Activated naive CD8-positive, alpha-beta T cell treated with anti-CD3 and anti-CD28 coated beads, Interleukin-2, amount 10 ng/mL, durations not matched to agents 7 days and 5 days (primary cell): ENCODE results near the gene PGD. TPM values are rescaled to one million over a fixed set of nuclear protein-coding genes. Genes with fewer than 3 reads are reported as not detected.
"Not testable (repeated sequence)": the region's sequence is repeated elsewhere in the genome, so short reads cannot be mapped to it uniquely, and the experiment has no call there.

Experiments used
- ATAC-seq: fragments of 150-1000 bp; cut with Tn5 transposase; one replicate; pipeline ENCODE4 v1.10.0; 2021; ENCODE audit warnings: low read depth, moderate library complexity
- POLR2A ChIA-PET: fragments of 350-600 bp; sonication (Branson Sonifier 250); formaldehyde crosslinking; loops from one replicate; lab custom pipeline; 2021; ENCODE audit warnings: antibody characterized with exemption; lab: Charles Lee
- DNase-seq: peaks from one replicate; pipeline ENCODE4 v3.0.0; 2021
- H3K27ac Mint-ChIP-seq: one replicate; pipeline ENCODE4 v1.8.0; 2022; ENCODE audit warnings: mild to moderate bottlenecking, mixed read lengths
- H3K27me3 Mint-ChIP-seq: one replicate; pipeline ENCODE4 v1.8.0; 2022; ENCODE audit warnings: mild to moderate bottlenecking, moderate library complexity, mixed read lengths
- H3K36me3 Mint-ChIP-seq: one replicate; pipeline ENCODE4 v1.8.0; 2021; ENCODE audit warnings: mild to moderate bottlenecking, mixed read lengths
- H3K4me1 Mint-ChIP-seq: one replicate; pipeline ENCODE4 v1.8.0; 2021; ENCODE audit warnings: mixed read lengths
- H3K4me3 Mint-ChIP-seq: one replicate; pipeline ENCODE4 v1.8.0; 2022; ENCODE audit warnings: mild to moderate bottlenecking, moderate library complexity, mixed read lengths
- H3K9me3 Mint-ChIP-seq: one replicate; pipeline ENCODE4 v1.8.0; 2021; ENCODE audit warnings: mixed read lengths
- total RNA-seq, 2 experiments: library from RNA; stranded (reverse); gene quantifications; one replicate each; pipeline ENCODE4 v1.2.3, GENCODE V29; 2021

PGD gene
- total RNA-seq, 2 experiments from 2014 or later = 67.1 to 67.3 TPM

- Mint-ChIP-seq H3K27ac (no peak overlapping the region), H3K4me1 (no peaks in the 10 kb centered on the region), H3K9me3 (no peaks in the 10 kb centered on the region), H3K27me3 (no peaks in the 10 kb centered on the region), H3K36me3 (peaks cover 3% of the 10 kb centered on the region), H3K4me3 (no peak overlapping the region)
- ATAC-seq (no peak), DNase-seq (no peak)
- POLR2A ChIA-PET = no interaction called here
These were observed 51.4 kb downstream of the PGD start for GRCh38 chr1:10450156-10450814.

GRCh38 chr1:10450836-10451235 lies 52.0 kb downstream of the PGD start:
- no peaks in the 10 kb centered on the region for H3K4me1 Mint-ChIP-seq
- H3K36me3 Mint-ChIP-seq = peaks cover 5% of the 10 kb centered on the region
- no peak overlapping the region for H3K27ac Mint-ChIP-seq
- ATAC-seq (no peak), DNase-seq (no peak)
- no peak overlapping the region for H3K4me3 Mint-ChIP-seq
- POLR2A ChIA-PET = no interaction called here
- no peaks in the 10 kb centered on the region for H3K9me3 Mint-ChIP-seq
- no peaks in the 10 kb centered on the region for H3K27me3 Mint-ChIP-seq

GRCh38 chr1:10451287-10451686 lies 52.4 kb downstream of the PGD start:
- H3K4me3 Mint-ChIP-seq = no peak overlapping the region
- POLR2A ChIA-PET = no interaction called here
- no peaks in the 10 kb centered on the region for H3K27me3 Mint-ChIP-seq
- DNase-seq (no peak), ATAC-seq (no peak)
- no peak overlapping the region for H3K27ac Mint-ChIP-seq
- peaks cover 9% of the 10 kb centered on the region for H3K36me3 Mint-ChIP-seq
- H3K9me3 Mint-ChIP-seq = no peaks in the 10 kb centered on the region
- H3K4me1 Mint-ChIP-seq = no peaks in the 10 kb centered on the region

GRCh38 chr1:10456048-10456447 lies 57.2 kb downstream of the PGD start:
- Mint-ChIP-seq H3K27me3 (no peaks in the 10 kb centered on the region), H3K9me3 (no peaks in the 10 kb centered on the region), H3K4me1 (peaks cover 7% of the 10 kb centered on the region), H3K36me3 (peaks cover 13% of the 10 kb centered on the region), H3K4me3 (no peak overlapping the region), H3K27ac (no peak overlapping the region)
- ATAC-seq (no peak), DNase-seq (no peak)
- POLR2A ChIA-PET = interaction anchor here (0.7 kb wide), 2 partner anchors 15 to 652 kb away, joined by 3 to 5 read pairs; no protein-coding TSS in a partner anchor

GRCh38 chr1:10456661-10457060 lies 57.8 kb downstream of the PGD start:
- no peaks in the 10 kb centered on the region for H3K27me3 Mint-ChIP-seq
- no peak for DNase-seq
- H3K27ac Mint-ChIP-seq = no peak overlapping the region
- no peak for ATAC-seq
- no peak overlapping the region for H3K4me3 Mint-ChIP-seq
- H3K4me1 Mint-ChIP-seq = peaks cover 7% of the 10 kb centered on the region
- no peaks in the 10 kb centered on the region for H3K9me3 Mint-ChIP-seq
- POLR2A ChIA-PET = interaction anchor here (0.7 kb wide), 1 partner anchor 15 kb away, joined by 3 read pairs; no protein-coding TSS in a partner anchor
- H3K36me3 Mint-ChIP-seq = peaks cover 13% of the 10 kb centered on the region

GRCh38 chr1:10457462-10457861 lies 58.6 kb downstream of the PGD start:
- H3K4me1 Mint-ChIP-seq, H3K27ac Mint-ChIP-seq, H3K9me3 Mint-ChIP-seq, POLR2A ChIA-PET, ATAC-seq, H3K27me3 Mint-ChIP-seq, DNase-seq: not testable (repeated sequence)
- peak overlapping the region; percentile 5 for H3K4me3 Mint-ChIP-seq
- peaks cover 13% of the 10 kb centered on the region for H3K36me3 Mint-ChIP-seq

GRCh38 chr1:10457875-10458274 lies 59.0 kb downstream of the PGD start:
- no peaks in the 10 kb centered on the region for H3K27me3 Mint-ChIP-seq
- DNase-seq = no peak
- no peak overlapping the region for H3K4me3 Mint-ChIP-seq
- POLR2A ChIA-PET = no interaction called here
- H3K27ac Mint-ChIP-seq = no peak overlapping the region
- H3K4me1 Mint-ChIP-seq = peaks cover 7% of the 10 kb centered on the region
- H3K36me3 Mint-ChIP-seq = peaks cover 13% of the 10 kb centered on the region
- no peaks in the 10 kb centered on the region for H3K9me3 Mint-ChIP-seq
- no peak for ATAC-seq

- Mint-ChIP-seq H3K9me3 (no peaks in the 10 kb centered on the region), H3K4me1 (peaks cover 7% of the 10 kb centered on the region), H3K4me3 (no peak overlapping the region), H3K36me3 (peaks cover 14% of the 10 kb centered on the region), H3K27ac (peak overlapping the region; percentile 19), H3K27me3 (no peaks in the 10 kb centered on the region)
- no peak for DNase-seq
- POLR2A ChIA-PET = no interaction called here
- ATAC-seq = no peak
These were observed 60.3 kb downstream of the PGD start for GRCh38 chr1:10459184-10459583.

GRCh38 chr1:10467078-10467477 lies 68.2 kb downstream of the PGD start:
- DNase-seq (no peak), ATAC-seq (no peak)
- Mint-ChIP-seq H3K9me3 (no peaks in the 10 kb centered on the region), H3K36me3 (peaks cover 13% of the 10 kb centered on the region), H3K27ac (no peak overlapping the region), H3K27me3 (no peaks in the 10 kb centered on the region), H3K4me1 (peaks cover 9% of the 10 kb centered on the region), H3K4me3 (no peak overlapping the region)
- POLR2A ChIA-PET = interaction anchor here (0.6 to 0.7 kb wide), 2 partner anchors 13 to 57 kb away, joined by 3 to 4 read pairs; no protein-coding TSS in a partner anchor

GRCh38 chr1:10470043-10470442 lies 71.2 kb downstream of the PGD start:
- Mint-ChIP-seq H3K4me1 (peaks cover 25% of the 10 kb centered on the region), H3K27ac (no peak overlapping the region), H3K27me3 (no peaks in the 10 kb centered on the region), H3K9me3 (no peaks in the 10 kb centered on the region), H3K36me3 (peaks cover 9% of the 10 kb centered on the region), H3K4me3 (no peak overlapping the region)
- DNase-seq (no peak), ATAC-seq (no peak)
- POLR2A ChIA-PET = no interaction called here

Other genes with a start within 250 kb of the PGD start
- gene KIF1B, start 188.5 kb upstream of the PGD start, total RNA-seq = 10 to 100 TPM; 13.4 to 13.9 TPM
- 10 to 100 TPM; 10.0 to 11.5 TPM for gene CENPS, start 31.4 kb downstream of the PGD start, total RNA-seq
- under 1 TPM; 0.31 to 0.39 TPM for gene CORT, start 51.0 kb downstream of the PGD start, total RNA-seq
- 10 to 100 TPM; 31.9 to 33.2 TPM for gene DFFA, start 73.5 kb downstream of the PGD start, total RNA-seq
- gene PEX14, start 75.9 kb downstream of the PGD start, total RNA-seq = 10 to 100 TPM; 21.6 to 25.2 TPM